Neural cell (in vitro differentiated cells): ENCODE data around the gene EPS8L2.

Experiments
- EP300 ChIP-seq: fragments of 450-650 bp; conservative IDR thresholded peaks from 2 replicates; pipeline ENCODE4 v1.6.1; 2014; ENCODE audit warnings: antibody characterized with exemption, mild to moderate bottlenecking, moderate library complexity; ENCODE audit not compliant: poor library complexity, severe bottlenecking
- EZH2 ChIP-seq: fragments of 200-600, 300-800 bp; shearing (Covaris generic), sonication (generic); IDR thresholded peaks from 2 replicates; pipeline ENCODE4 v1.6.1; 2014; ENCODE audit warnings: antibody characterized with exemption, low read length, borderline replicate concordance, mild to moderate bottlenecking; ENCODE audit not compliant: insufficient read depth, poor library complexity, severe bottlenecking
- TF ChIP-seq, protein P1 (sequence below): fragments of 450-650 bp; IDR thresholded peaks from 2 replicates; pipeline ENCODE4 v1.5.1; 2014; ENCODE audit warnings: antibody characterized with exemption, mild to moderate bottlenecking, moderate library complexity; ENCODE audit not compliant: poor library complexity, severe bottlenecking
- TF ChIP-seq, protein P2 (sequence below): IDR thresholded peaks from 2 replicates; pipeline ENCODE4 v1.6.1; 2012; ENCODE audit warnings: borderline replicate concordance

DNA sequence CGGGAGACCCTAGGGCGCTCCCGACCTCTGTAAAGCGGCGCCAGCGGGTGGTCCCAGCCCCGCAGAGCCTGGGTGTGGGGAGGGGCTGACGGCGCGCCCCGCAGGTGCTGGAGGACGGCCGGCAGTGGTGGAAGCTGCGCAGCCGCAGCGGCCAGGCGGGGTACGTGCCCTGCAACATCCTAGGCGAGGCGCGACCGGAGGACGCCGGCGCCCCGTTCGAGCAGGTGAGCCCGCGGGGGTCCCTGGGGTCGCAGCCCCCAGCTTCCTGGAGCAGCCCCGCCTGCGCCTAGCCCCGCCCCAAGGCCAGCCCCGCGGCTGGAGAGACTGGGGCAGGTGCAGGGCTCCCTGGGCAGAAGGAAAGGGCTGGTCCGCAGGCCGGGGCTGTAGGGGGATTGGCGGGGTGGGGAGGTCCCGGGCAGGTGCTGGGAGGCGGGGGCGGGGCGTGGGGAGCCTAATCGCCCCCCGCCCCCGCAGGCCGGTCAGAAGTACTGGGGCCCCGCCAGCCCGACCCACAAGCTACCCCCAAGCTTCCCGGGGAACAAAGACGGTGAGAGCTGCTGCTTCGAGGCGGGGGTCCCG, 19.7 kb downstream of the EPS8L2 start:
- TF ChIP-seq, protein P1, sequence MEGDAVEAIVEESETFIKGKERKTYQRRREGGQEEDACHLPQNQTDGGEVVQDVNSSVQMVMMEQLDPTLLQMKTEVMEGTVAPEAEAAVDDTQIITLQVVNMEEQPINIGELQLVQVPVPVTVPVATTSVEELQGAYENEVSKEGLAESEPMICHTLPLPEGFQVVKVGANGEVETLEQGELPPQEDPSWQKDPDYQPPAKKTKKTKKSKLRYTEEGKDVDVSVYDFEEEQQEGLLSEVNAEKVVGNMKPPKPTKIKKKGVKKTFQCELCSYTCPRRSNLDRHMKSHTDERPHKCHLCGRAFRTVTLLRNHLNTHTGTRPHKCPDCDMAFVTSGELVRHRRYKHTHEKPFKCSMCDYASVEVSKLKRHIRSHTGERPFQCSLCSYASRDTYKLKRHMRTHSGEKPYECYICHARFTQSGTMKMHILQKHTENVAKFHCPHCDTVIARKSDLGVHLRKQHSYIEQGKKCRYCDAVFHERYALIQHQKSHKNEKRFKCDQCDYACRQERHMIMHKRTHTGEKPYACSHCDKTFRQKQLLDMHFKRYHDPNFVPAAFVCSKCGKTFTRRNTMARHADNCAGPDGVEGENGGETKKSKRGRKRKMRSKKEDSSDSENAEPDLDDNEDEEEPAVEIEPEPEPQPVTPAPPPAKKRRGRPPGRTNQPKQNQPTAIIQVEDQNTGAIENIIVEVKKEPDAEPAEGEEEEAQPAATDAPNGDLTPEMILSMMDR = no peak
- TF ChIP-seq, protein P2, sequence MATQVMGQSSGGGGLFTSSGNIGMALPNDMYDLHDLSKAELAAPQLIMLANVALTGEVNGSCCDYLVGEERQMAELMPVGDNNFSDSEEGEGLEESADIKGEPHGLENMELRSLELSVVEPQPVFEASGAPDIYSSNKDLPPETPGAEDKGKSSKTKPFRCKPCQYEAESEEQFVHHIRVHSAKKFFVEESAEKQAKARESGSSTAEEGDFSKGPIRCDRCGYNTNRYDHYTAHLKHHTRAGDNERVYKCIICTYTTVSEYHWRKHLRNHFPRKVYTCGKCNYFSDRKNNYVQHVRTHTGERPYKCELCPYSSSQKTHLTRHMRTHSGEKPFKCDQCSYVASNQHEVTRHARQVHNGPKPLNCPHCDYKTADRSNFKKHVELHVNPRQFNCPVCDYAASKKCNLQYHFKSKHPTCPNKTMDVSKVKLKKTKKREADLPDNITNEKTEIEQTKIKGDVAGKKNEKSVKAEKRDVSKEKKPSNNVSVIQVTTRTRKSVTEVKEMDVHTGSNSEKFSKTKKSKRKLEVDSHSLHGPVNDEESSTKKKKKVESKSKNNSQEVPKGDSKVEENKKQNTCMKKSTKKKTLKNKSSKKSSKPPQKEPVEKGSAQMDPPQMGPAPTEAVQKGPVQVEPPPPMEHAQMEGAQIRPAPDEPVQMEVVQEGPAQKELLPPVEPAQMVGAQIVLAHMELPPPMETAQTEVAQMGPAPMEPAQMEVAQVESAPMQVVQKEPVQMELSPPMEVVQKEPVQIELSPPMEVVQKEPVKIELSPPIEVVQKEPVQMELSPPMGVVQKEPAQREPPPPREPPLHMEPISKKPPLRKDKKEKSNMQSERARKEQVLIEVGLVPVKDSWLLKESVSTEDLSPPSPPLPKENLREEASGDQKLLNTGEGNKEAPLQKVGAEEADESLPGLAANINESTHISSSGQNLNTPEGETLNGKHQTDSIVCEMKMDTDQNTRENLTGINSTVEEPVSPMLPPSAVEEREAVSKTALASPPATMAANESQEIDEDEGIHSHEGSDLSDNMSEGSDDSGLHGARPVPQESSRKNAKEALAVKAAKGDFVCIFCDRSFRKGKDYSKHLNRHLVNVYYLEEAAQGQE = no peak
- TF ChIP-seq EZH2 (no peak), EP300 (no peak)
